BE2C (cell line): ENCODE data around the gene HAP1.
"Not testable (repeated sequence)": the region's sequence is repeated elsewhere in the genome, so short reads cannot be mapped to it uniquely, and the experiment has no call there.

Source experiments
- DNase-seq: peaks from one replicate; pipeline ENCODE4 v3.0.0-alpha.2; 2020
- H3K27me3 ChIP-seq: fragments of 250-450 bp; sonication (Bioruptor Pico); 2 replicates; pipeline ENCODE4 v1.5.1; 2020; ENCODE audit warnings: mild to moderate bottlenecking
- H3K36me3 ChIP-seq: fragments of 250-450 bp; sonication (Bioruptor Pico); 2 replicates; pipeline ENCODE4 v1.5.1; 2020; ENCODE audit warnings: mild to moderate bottlenecking
- H3K4me1 ChIP-seq: fragments of 250-450 bp; sonication (Bioruptor Pico); 2 replicates; pipeline ENCODE4 v1.5.1; 2020
- H3K4me3 ChIP-seq: 2 replicates; pipeline ENCODE4 v1.5.1; 2011; ENCODE audit warnings: low read depth, low read length
- H3K9me3 ChIP-seq: fragments of 250-450 bp; sonication (Bioruptor Pico); 2 replicates; pipeline ENCODE4 v1.5.1; 2020
- TF ChIP-seq, protein P1 (sequence below): IDR thresholded peaks from 2 replicates; pipeline ENCODE4 v1.5.1; 2012; ENCODE audit warnings: mild to moderate bottlenecking, low read depth, low read length

HAP1 gene

DNA sequence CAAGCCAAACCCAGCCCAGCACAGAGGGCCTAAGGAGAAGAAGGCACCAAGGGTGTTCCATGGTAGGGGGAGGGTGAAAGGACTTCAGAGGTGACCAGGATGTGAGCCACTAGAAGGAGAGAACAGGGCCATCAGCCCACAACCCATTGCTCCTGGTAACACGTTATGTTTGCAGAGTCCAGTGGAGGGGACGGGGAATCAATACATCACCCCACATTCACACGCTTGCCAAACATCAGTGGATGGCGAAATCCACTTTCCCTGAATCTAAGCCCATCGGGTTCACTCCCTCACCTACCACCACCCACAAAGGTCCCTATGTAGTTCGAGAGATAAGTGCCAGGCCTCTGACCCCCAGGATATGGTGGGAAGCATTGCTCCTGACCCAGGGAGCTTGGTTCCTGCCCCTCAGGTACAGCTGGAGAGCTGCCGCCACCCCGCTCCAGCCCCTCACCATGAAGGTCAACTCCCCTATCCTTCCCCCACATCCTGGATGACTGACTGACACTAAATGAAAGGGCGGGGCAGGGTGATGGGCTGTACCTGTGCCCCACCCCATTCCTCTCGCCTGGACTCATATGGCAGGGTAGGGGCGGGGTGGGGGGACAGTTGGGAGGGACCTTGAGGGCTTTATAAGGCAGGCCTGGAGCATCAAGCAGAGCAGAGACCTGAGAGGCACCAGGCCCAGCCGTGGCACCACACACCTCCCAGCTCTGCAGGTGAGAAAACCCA lies 22.6 kb downstream of the HAP1 start, which contains the start of gene GAST:
Gene GAST (plus strand): TSS at position 663 of the 732 bp plus-strand sequence. CDS start 3,106 bp downstream, outside the sequence.
- TF ChIP-seq, protein P1, sequence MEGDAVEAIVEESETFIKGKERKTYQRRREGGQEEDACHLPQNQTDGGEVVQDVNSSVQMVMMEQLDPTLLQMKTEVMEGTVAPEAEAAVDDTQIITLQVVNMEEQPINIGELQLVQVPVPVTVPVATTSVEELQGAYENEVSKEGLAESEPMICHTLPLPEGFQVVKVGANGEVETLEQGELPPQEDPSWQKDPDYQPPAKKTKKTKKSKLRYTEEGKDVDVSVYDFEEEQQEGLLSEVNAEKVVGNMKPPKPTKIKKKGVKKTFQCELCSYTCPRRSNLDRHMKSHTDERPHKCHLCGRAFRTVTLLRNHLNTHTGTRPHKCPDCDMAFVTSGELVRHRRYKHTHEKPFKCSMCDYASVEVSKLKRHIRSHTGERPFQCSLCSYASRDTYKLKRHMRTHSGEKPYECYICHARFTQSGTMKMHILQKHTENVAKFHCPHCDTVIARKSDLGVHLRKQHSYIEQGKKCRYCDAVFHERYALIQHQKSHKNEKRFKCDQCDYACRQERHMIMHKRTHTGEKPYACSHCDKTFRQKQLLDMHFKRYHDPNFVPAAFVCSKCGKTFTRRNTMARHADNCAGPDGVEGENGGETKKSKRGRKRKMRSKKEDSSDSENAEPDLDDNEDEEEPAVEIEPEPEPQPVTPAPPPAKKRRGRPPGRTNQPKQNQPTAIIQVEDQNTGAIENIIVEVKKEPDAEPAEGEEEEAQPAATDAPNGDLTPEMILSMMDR = no peak
- Histone ChIP-seq H3K9me3 (no peaks in the 10 kb centered on the region), H3K27me3 (no peaks in the 10 kb centered on the region), H3K4me3 (no peak within 1 kb of the TSS), H3K4me1 (peaks cover 6% of the 10 kb centered on the region), H3K36me3 (no peaks in the 10 kb centered on the region)
- DNase-seq = no peak

DNA sequence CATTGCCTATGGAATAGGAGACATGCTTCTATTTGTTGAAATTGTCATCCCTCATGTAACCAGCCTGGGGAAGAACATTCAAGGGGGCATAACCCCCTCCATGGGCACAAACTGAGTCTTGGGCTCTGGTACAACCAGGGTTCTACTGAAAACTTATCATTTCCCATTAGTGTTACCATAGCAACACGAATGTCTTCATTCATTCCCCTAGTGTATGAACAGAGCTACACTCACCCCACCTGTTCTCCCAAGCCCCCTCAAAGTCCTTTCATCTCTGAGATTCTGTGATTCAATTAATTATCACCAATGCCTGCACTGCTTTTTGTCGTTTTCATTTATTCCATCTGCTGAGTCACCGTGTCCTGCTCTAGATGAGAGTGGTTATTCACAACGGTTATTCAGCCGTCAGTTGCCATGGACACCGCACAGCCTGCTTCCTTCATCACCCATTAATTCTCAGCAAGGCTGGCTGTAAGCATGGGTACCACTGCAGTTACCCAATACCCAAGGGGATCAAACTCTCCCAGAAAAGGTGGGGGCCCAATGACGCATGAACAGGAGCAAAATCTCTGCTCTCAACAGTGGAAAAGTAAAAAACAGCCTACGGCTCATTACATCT lies 23.9 kb downstream of the HAP1 start:
- DNase-seq = peak; percentile 84
- H3K27me3 ChIP-seq = no peaks in the 10 kb centered on the region
- peaks cover 10% of the 10 kb centered on the region for H3K4me1 ChIP-seq
- H3K4me3 ChIP-seq = no peak overlapping the region
- TF ChIP-seq, protein P1 = no peak
- H3K9me3 ChIP-seq = no peaks in the 10 kb centered on the region
- no peaks in the 10 kb centered on the region for H3K36me3 ChIP-seq

DNA sequence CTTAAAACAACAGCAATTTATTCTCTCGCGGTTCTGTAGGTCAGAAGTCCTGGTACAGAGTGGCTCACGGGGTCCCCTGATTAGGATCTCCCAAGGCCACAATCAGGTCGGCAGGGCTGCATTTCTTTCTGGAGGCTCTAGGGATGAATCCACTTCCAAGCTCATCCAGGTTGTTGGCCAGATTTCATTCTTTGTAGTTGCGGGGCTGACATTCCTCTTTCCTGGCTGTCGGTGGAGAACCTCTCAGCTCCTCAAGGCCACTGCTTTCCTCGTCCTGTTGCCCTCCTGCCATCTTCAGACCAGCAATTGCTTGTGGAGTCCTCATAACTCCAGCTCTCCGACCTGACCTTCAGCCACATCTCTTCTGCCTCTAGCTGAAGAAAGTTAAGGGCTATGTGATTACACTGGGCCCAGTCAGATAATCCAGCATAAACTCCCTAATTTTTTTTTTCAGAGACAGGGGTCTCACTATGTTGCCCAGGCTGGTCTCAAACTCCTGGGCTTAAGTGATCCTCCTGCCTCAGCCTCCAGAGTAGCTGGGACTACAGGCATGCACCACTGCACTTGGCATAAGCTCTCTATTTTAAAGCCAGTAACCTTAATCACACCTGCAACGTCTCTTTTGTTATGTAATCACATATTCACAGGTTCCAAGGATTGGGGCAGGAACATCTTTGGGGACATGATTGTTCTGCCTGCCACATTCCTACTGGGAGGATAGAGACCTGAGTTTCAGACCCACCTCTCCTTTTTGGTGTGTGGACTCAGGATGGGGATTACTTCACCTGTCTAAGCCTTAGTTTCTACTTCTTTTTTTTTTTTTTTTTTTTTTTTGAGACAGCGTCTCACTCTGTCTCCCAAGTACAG lies 26.4 kb downstream of the HAP1 start:
- H3K9me3 ChIP-seq = no peaks in the 10 kb centered on the region
- H3K4me3 ChIP-seq = no peak overlapping the region
- no peaks in the 10 kb centered on the region for H3K36me3 ChIP-seq
- TF ChIP-seq, protein P1 = no peak
- H3K4me1 ChIP-seq = peaks cover 11% of the 10 kb centered on the region
- no peak for DNase-seq
- H3K27me3 ChIP-seq = no peaks in the 10 kb centered on the region

DNA sequence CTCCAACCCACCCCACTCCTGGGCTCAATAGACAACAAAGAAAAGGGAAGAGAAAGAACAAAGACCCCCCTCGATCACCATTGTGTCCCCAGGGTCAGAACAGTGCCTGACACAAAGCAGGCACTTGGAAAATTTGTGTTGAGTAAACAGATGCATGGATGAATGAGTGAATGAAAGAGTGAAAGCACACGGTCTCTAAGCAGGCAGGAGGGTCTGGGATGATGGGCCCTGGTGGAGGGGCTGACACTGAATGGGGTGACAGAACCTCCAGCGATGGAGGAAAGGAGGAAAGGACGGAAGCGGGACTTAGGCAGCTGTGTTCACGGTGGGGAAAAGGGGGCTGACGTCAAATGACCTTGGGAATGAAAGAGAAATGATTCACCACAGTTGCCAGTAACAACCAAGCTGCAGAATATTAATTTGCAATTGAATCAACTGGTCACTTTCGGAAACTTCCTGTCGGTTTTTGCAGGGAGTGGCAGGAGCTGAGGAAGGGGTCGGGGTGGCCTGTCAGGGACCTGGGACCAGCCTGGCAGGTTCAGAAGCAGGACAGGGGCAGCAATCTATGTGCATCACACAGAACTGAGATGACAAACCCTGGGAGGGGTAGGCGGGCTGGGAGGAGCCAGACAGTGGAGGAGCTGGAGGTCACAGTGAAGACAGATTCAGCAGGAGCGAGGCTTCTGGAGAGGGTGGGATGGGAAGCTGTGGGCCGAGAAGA lies 29.0 kb downstream of the HAP1 start:
- TF ChIP-seq, protein P1 = no peak
- Histone ChIP-seq H3K36me3 (no peaks in the 10 kb centered on the region), H3K27me3 (no peaks in the 10 kb centered on the region), H3K4me1 (peaks cover 7% of the 10 kb centered on the region), H3K9me3 (no peaks in the 10 kb centered on the region), H3K4me3 (no peak overlapping the region)
- peak; percentile 34 for DNase-seq

DNA sequence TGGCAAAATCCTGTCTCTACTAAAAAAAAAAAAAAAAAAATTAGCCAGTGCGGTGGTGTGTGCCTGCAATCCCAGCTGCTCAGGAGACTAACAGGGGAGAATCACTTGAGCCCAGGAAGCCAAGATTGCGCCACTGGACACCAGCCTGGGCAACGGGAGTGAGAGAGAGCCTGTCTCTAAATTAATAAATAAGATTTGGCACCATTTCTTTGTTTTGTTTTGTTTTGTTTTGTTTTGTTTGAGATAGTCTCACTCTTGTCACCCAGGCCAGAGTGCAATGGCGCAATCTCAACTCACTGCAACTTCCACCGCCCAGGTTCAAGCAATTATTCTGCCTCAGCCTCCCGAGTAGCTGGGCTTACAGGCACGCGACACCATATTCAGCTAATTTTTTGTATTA lies 31.7 kb downstream of the HAP1 start:
- TF ChIP-seq, protein P1 = no peak
- DNase-seq = no peak
- Histone ChIP-seq H3K27me3 (no peaks in the 10 kb centered on the region), H3K4me3 (no peak overlapping the region), H3K9me3 (no peaks in the 10 kb centered on the region), H3K4me1 (peaks cover 5% of the 10 kb centered on the region), H3K36me3 (no peaks in the 10 kb centered on the region)

DNA sequence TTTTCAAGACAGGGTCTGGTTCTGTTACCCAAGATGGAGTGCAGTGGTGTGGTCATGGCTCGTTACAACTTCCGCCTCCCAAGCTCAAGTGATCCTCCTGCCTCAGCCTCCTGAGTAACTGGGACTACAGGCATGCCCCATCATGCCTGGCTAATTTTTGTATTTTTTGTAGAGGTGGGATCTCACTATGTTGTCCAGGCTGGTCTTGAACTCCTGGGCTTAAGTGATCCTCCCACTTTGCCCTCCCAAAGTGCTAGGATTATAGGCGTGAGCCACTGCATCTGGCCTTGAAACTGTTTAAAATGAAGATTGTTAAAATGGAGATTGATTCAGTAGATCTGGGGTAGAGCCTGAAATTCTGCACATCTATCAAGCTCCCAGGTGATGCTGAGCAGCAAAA lies 33.6 kb downstream of the HAP1 start:
- H3K4me1 ChIP-seq, H3K9me3 ChIP-seq, H3K4me3 ChIP-seq, H3K27me3 ChIP-seq, DNase-seq, H3K36me3 ChIP-seq: not testable (repeated sequence)
